H9 (cell line): Measurements from ENCODE around the gene OR11H12. TPM values are rescaled to one million over a fixed set of nuclear protein-coding genes. Genes with fewer than 3 reads are reported as not detected.
"Not testable (repeated sequence)": the region's sequence is repeated elsewhere in the genome, so short reads cannot be mapped to it uniquely, and the experiment has no call there.

ENCODE experiments used
- DNase-seq: peaks from one replicate; pipeline ENCODE4 v3.0.0-alpha.2; 2017
- H2AFZ ChIP-seq: one replicate; pipeline ENCODE4 v1.6.1; 2013; ENCODE audit warnings: mild to moderate bottlenecking, low read length, control low read depth, moderate library complexity
- H2AK5ac ChIP-seq: 2 replicates; pipeline ENCODE4 v1.6.1; 2013; ENCODE audit warnings: low read length, control low read depth, mixed read lengths; ENCODE audit not compliant: insufficient read length
- H2BK120ac ChIP-seq: one replicate; pipeline ENCODE4 v1.6.1; 2013; ENCODE audit warnings: low read depth, mild to moderate bottlenecking, low read length, control low read depth, inconsistent platforms; ENCODE audit not compliant: poor library complexity, severe bottlenecking
- H2BK12ac ChIP-seq: 2 replicates; pipeline ENCODE4 v1.6.1; 2013; ENCODE audit warnings: low read length, control low read depth, mixed read lengths, low read depth; ENCODE audit not compliant: insufficient read length
- H2BK15ac ChIP-seq: 2 replicates; pipeline ENCODE4 v1.6.1; 2013; ENCODE audit warnings: low read depth, low read length, control low read depth
- H2BK20ac ChIP-seq: one replicate; pipeline ENCODE4 v1.6.1; 2013; ENCODE audit warnings: low read depth, mild to moderate bottlenecking, low read length, control low read depth, inconsistent platforms; ENCODE audit not compliant: poor library complexity, severe bottlenecking
- H2BK5ac ChIP-seq: 2 replicates; pipeline ENCODE4 v1.6.1; 2013; ENCODE audit warnings: low read length, control low read depth, mixed read lengths; ENCODE audit not compliant: insufficient read length
- H3K14ac ChIP-seq: 2 replicates; pipeline ENCODE4 v1.6.1; 2013; ENCODE audit warnings: low read length, control low read depth; ENCODE audit not compliant: insufficient read depth
- H3K18ac ChIP-seq: 2 replicates; pipeline ENCODE4 v1.6.1; 2013; ENCODE audit warnings: low read depth, mild to moderate bottlenecking, mixed read lengths, low read length, control low read depth; ENCODE audit not compliant: insufficient read length
- H3K23ac ChIP-seq: 2 replicates; pipeline ENCODE4 v1.6.1; 2013; ENCODE audit warnings: low read length, control low read depth, mixed read lengths, low read depth; ENCODE audit not compliant: insufficient read length
- H3K23me2 ChIP-seq: 2 replicates; pipeline ENCODE4 v1.6.1; 2013; ENCODE audit warnings: low read depth, mild to moderate bottlenecking, mixed read lengths, low read length, control low read depth; ENCODE audit not compliant: insufficient read length, poor library complexity, severe bottlenecking
- H3K27ac ChIP-seq: 2 replicates; pipeline ENCODE4 v1.5.1; 2013; ENCODE audit warnings: low read length, control low read depth, mixed read lengths, low read depth; ENCODE audit not compliant: insufficient read length
- H3K27me3 ChIP-seq: 2 replicates; pipeline ENCODE4 v1.6.1; 2013; ENCODE audit warnings: low read length, control low read depth, inconsistent platforms; ENCODE audit not compliant: insufficient read depth
- H3K4ac ChIP-seq: 2 replicates; pipeline ENCODE4 v1.6.1; 2013; ENCODE audit warnings: low read depth, mild to moderate bottlenecking, control low read depth, inconsistent platforms, low read length, moderate library complexity
- H3K4me1 ChIP-seq: 2 replicates; pipeline ENCODE4 v1.6.1; 2013; ENCODE audit warnings: low read length, control low read depth, inconsistent platforms; ENCODE audit not compliant: insufficient read depth
- H3K4me2 ChIP-seq: 2 replicates; pipeline ENCODE4 v1.6.1; 2013; ENCODE audit warnings: low read length, control low read depth, mixed read lengths; ENCODE audit not compliant: insufficient read length, insufficient read depth
- H3K56ac ChIP-seq: 2 replicates; pipeline ENCODE4 v1.6.1; 2013; ENCODE audit warnings: low read depth, mild to moderate bottlenecking, mixed read lengths, low read length, control low read depth; ENCODE audit not compliant: insufficient read length
- H3K79me1 ChIP-seq: 2 replicates; pipeline ENCODE4 v1.6.1; 2013; ENCODE audit warnings: low read depth, mild to moderate bottlenecking, moderate library complexity, low read length, control low read depth, inconsistent platforms; ENCODE audit not compliant: insufficient read depth, poor library complexity, severe bottlenecking
- H3K79me2 ChIP-seq: 2 replicates; pipeline ENCODE4 v1.6.1; 2013; ENCODE audit warnings: low read length, control low read depth, inconsistent platforms; ENCODE audit not compliant: insufficient read depth
- H3K9ac ChIP-seq: 2 replicates; pipeline ENCODE4 v1.6.1; 2013; ENCODE audit warnings: low read length, control low read depth, mixed read lengths; ENCODE audit not compliant: insufficient read length; ENCODE audit errors: extremely low read depth
- H3K9me3 ChIP-seq: one replicate; pipeline ENCODE4 v1.6.1; 2013; ENCODE audit warnings: low read depth, low read length, inconsistent platforms; ENCODE audit not compliant: control insufficient read depth
- H3T11ph ChIP-seq: one replicate; pipeline ENCODE4 v1.6.1; 2013; ENCODE audit warnings: mild to moderate bottlenecking, low read length, control low read depth, inconsistent platforms
- H4K20me1 ChIP-seq: one replicate; pipeline ENCODE4 v1.6.1; 2013; ENCODE audit not compliant: control insufficient read depth, insufficient read length, insufficient read depth
- H4K5ac ChIP-seq: 2 replicates; pipeline ENCODE4 v1.6.1; 2013; ENCODE audit warnings: low read depth, mild to moderate bottlenecking, mixed read lengths, low read length, control low read depth; ENCODE audit not compliant: insufficient read length
- H4K8ac ChIP-seq: replicated peaks from 2 replicates; pipeline ENCODE4 v1.6.1; 2013; ENCODE audit warnings: low read length, control low read depth, mixed read lengths, low read depth; ENCODE audit not compliant: insufficient read length
- H4K91ac ChIP-seq: 2 replicates; pipeline ENCODE4 v1.6.1; 2013; ENCODE audit warnings: low read depth, mild to moderate bottlenecking, moderate library complexity, mixed read lengths, low read length, control low read depth; ENCODE audit not compliant: insufficient read length
- H3K27ac Mint-ChIP-seq, 3 experiments: 2 replicates in 2 of 3; 3 replicates in 1 of 3; pipeline ENCODE4 v1.8.0; 2020 to 2021; ENCODE audit warnings: mixed read lengths in 3 of 3, mild to moderate bottlenecking in 1 of 3, moderate library complexity in 1 of 3
- H3K27me3 Mint-ChIP-seq: 2 replicates; pipeline ENCODE4 v1.8.0; 2021; ENCODE audit warnings: low read depth, mild to moderate bottlenecking, moderate library complexity, mixed read lengths
- H3K36me3 Mint-ChIP-seq, 3 experiments: 2 replicates in 2 of 3; 3 replicates in 1 of 3; pipeline ENCODE4 v1.8.0; 2020 to 2021; ENCODE audit warnings: low read depth in 3 of 3, mixed read lengths in 3 of 3; ENCODE audit not compliant: insufficient read depth in 1 of 3
- H3K4me1 Mint-ChIP-seq, 2 experiments: 2 replicates each; pipeline ENCODE4 v1.8.0; 2020; ENCODE audit warnings: mixed read lengths in 2 of 2
- H3K4me3 Mint-ChIP-seq, 2 experiments: 2 replicates in 1 of 2; 3 replicates in 1 of 2; pipeline ENCODE4 v1.8.0; 2020 to 2021; ENCODE audit warnings: mild to moderate bottlenecking in 2 of 2, mixed read lengths in 2 of 2, moderate library complexity in 1 of 2
- H3K9me3 Mint-ChIP-seq, 2 experiments: 2 replicates in 1 of 2; 3 replicates in 1 of 2; pipeline ENCODE4 v1.8.0; 2020; ENCODE audit warnings: mild to moderate bottlenecking in 2 of 2, mixed read lengths in 2 of 2, moderate library complexity in 1 of 2
- WGBS: extraction: QIAGEN DNeasy Blood & Tissue Kit; methylation state at CpG from one replicate; pipeline ENCODE4 v1.1.7; 2013; ENCODE audit warnings: missing lambda C conversion rate, low lambda C conversion rate, mixed read lengths; ENCODE audit not compliant: insufficient read length; ENCODE audit errors: extremely low coverage; 5-methylcytosine and 5-hydroxymethylcytosine counted together
- total RNA-seq: library from RNA; stranded (reverse); gene quantifications from 2 replicates; pipeline ENCODE4 v1.2.1, GENCODE V29; 2021

Gene OR11H12
- total RNA-seq, 1 experiment from 2014 or later = not detected

DNA sequence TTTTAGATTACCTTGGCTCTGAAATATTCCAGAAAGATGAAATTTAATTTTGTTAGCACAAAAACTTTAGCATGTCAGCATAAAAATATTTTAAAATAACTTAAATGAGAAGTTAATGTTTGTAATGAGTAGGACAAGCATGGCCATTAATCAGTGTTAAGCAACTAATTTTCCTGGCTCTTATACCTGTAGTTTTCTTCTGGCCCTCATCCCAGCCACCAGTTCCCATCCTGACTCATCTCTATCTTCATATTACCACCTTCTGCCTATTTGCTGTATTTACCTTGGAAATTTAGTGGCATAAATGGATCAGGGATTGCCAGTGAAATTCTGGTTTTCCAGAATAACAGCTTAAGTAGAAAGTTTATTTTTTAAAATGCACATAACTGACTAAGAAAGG lies 37.1 kb downstream of the OR11H12 start:
- H3K18ac ChIP-seq, H3K14ac ChIP-seq, H4K20me1 ChIP-seq, H2BK15ac ChIP-seq, H3K9me3 Mint-ChIP-seq, H3K23ac ChIP-seq, H3K79me1 ChIP-seq, H2AFZ ChIP-seq, H3K9ac ChIP-seq, H3K4me2 ChIP-seq, H3T11ph ChIP-seq, H3K27ac Mint-ChIP-seq, H3K27ac ChIP-seq, H3K79me2 ChIP-seq, H3K4me1 Mint-ChIP-seq, H2BK5ac ChIP-seq, DNase-seq, H3K27me3 ChIP-seq, H2BK20ac ChIP-seq, H4K5ac ChIP-seq, H3K4me3 Mint-ChIP-seq, H3K4ac ChIP-seq, H4K8ac ChIP-seq, H2BK120ac ChIP-seq, H3K23me2 ChIP-seq, H3K27me3 Mint-ChIP-seq, H2BK12ac ChIP-seq, H4K91ac ChIP-seq, H3K9me3 ChIP-seq, H3K4me1 ChIP-seq, H2AK5ac ChIP-seq, H3K36me3 Mint-ChIP-seq, H3K56ac ChIP-seq: not testable (repeated sequence)

DNA sequence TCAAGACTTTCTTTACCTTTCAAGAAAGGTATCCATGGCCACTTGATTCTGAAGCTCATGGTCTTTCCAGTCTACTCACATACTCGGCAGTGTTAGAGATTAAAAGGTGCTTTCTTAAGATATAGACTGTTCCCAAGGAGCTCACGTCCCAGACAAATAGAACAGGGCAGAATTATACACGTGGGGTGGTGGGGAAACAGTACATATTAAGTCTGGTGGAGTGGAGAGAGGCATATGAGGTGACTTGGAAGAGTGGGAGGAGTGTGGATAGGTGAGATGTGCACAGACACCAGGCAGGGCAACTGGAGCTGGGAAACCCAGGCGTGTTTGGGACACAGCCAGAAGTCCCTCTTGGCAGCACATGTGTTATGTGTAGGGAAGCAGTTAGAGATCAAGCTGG lies 37.9 kb downstream of the OR11H12 start:
- H3K18ac ChIP-seq, H2BK120ac ChIP-seq, H2BK5ac ChIP-seq, H3K36me3 Mint-ChIP-seq, H3K56ac ChIP-seq, H3K27me3 ChIP-seq, H3K4me1 ChIP-seq, H3K79me2 ChIP-seq, H2BK20ac ChIP-seq, H3K27me3 Mint-ChIP-seq, H2AK5ac ChIP-seq, H4K8ac ChIP-seq, H3K79me1 ChIP-seq, H3K4me1 Mint-ChIP-seq, H2AFZ ChIP-seq, H2BK15ac ChIP-seq, H3K23ac ChIP-seq, DNase-seq, H4K5ac ChIP-seq, H3K9ac ChIP-seq, H3K4ac ChIP-seq, H3K4me2 ChIP-seq, H3K27ac Mint-ChIP-seq, H4K20me1 ChIP-seq, H3K27ac ChIP-seq, H3K14ac ChIP-seq, H3K9me3 ChIP-seq, H3T11ph ChIP-seq, H2BK12ac ChIP-seq, H3K4me3 Mint-ChIP-seq, H3K23me2 ChIP-seq, H3K9me3 Mint-ChIP-seq, H4K91ac ChIP-seq: not testable (repeated sequence)
- no CpG with 5 or more reads among the region's 4 CpGs for WGBS
